Urothelium cell line (cell line): ENCODE measurements around the gene BPTF.
"Not testable (repeated sequence)": the region's sequence is repeated elsewhere in the genome, so short reads cannot be mapped to it uniquely, and the experiment has no call there.

Source experiments
- DNase-seq: peaks from one replicate; pipeline ENCODE4 v3.0.0; 2011; ENCODE audit warnings: low spot score, mixed read lengths
- FAIRE-seq: peaks from 2 replicates; lab custom pipeline; 2011; peaks lifted over from hg19 to GRCh38; lab: Jason Lieb, UNC

BPTF gene

GRCh38 chr17:67999291-67999911 is 174.1 kb downstream of the BPTF start:
- FAIRE-seq = no peak

DNA sequence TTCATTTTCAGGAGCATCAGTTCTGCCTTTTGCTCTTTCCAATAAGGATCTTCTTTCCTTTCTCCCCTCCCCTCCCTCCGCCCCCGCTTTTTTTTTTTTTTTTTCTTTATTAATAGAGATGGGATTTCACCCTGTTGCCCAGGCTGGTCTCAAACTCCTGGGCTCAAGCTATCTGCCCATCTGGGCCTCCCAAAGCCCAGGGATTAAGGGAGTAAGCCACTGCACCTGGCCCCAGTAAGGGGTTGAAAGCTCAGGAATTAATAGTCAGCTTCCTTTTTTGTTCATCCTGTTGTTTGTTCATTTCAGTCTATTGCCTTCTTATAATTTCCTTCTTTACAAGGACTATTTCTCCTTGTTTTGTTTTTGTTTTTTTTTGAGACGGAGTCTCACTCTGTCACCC is 178.9 kb downstream of the BPTF start:
- FAIRE-seq = no peak

More at GRCh38 chr17:67999291-67999911, 174.1 kb downstream of the BPTF start:
- peak; percentile 28 for DNase-seq

GRCh38 chr17:68006797-68007196 is 181.5 kb downstream of the BPTF start:
- DNase-seq = no peak
- FAIRE-seq = no peak

More for the DNA sequence above, 178.9 kb downstream of the BPTF start:
- DNase-seq = no peak

GRCh38 chr17:68011199-68011665 is 185.9 kb downstream of the BPTF start:
- DNase-seq (peak; percentile 50), FAIRE-seq (no peak)

DNA sequence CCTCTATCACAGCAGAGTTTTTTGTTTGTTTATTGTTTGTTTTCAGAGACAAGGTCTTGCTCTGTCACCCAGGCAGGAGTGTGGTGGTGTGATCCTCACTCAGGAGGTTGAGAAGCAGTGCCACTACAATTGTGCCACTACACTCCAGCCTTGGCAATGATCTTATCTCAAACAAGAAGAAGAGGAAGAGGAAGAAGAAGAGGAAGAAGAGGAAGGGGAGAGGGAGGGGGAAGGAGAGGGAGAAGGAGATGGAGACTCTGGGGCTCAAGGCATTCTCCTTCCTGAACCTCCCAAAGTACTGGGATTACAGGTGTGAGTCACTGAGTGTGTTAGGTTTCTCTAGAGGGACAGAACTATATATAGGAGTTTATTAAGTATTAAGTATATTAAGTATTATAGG is 188.1 kb downstream of the BPTF start:
- FAIRE-seq (no peak), DNase-seq (no peak)

- FAIRE-seq (no peak), DNase-seq (no peak)
Observed at GRCh38 chr17:68015081-68015723, 189.9 kb downstream of the BPTF start.

GRCh38 chr17:68016838-68017237 is 191.5 kb downstream of the BPTF start:
- DNase-seq (no peak), FAIRE-seq (no peak)

- DNase-seq, FAIRE-seq: not testable (repeated sequence)
Observed at GRCh38 chr17:68018493-68018892, 193.2 kb downstream of the BPTF start.

DNA sequence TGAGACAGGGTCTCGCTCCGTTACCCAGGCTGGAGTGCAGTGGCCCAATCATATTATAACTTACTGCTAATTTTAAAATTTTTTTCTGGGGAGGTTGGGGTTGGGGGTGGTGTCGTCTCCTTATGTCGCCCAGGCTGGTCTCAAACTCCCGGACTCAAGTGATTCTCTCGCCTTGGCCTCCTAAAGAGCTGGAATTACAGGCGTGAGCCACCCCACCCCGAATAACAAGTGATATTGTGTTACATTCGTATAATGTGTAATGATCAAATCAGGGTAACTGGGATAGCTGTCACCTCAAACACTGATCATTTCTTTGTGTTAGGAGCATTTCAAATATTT is 194.0 kb downstream of the BPTF start:
- no peak for FAIRE-seq

DNA sequence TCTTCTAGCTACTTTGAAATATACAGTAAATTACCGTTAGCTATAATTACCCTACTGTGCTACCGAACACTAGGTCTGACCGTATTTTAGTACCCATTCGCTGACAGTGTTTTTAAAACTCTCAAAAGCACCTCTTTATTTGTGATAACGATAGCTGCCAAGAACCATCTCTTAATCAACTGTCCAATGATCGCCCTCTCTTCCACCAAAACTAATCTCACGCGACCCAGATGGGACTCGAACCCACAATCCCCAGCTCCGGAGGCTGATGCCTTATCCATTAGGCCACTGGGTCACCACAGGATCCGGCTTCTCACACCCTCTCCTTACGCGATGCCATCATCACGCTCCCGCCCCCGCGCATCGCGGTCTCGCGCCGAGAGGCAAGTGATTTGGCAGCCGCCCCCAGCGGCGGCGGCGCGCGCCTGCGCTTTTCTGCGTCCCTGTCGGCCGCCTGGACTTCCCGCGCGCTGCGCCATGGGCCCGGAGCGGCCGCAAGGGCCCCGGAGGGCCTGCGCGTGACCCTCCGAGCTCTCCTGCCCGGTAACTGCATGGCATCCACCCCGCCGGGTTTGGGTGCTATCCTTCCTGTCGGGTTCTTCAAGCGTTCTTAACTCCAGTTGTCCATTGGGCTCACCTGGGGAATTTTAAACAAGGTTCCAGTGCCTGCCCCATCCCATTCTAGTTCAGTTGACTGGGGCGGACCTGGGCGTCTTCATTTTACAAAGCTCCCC is 194.5 kb downstream of the BPTF start:
- FAIRE-seq (peak; percentile 77), DNase-seq (peak; percentile 99)

More for the DNA sequence above, 194.0 kb downstream of the BPTF start:
- DNase-seq = no peak

DNA sequence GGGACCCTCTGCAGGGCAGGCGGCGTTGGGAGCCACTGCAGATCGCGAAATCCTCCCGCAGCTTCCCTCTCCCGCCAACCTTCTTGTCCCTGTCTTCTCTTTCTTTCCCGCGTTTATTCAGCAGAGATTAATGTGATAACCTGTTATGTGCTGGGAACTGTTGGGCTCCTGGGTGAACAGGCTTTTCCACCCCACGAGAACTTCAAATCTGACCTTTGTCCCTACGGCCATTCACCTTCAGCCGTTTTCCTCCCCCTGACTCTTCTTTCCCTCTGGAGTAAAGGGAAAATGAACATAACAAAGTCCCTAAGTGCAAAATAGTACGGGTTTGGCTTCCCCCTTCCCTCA is 195.1 kb downstream of the BPTF start:
- FAIRE-seq (no peak), DNase-seq (peak; percentile 53)

- not testable (repeated sequence) for FAIRE-seq, DNase-seq
Observed at GRCh38 chr17:68020791-68021190, 195.5 kb downstream of the BPTF start.

- no peak for FAIRE-seq
- no peak for DNase-seq
Observed at GRCh38 chr17:68021963-68022362, 196.7 kb downstream of the BPTF start.

DNA sequence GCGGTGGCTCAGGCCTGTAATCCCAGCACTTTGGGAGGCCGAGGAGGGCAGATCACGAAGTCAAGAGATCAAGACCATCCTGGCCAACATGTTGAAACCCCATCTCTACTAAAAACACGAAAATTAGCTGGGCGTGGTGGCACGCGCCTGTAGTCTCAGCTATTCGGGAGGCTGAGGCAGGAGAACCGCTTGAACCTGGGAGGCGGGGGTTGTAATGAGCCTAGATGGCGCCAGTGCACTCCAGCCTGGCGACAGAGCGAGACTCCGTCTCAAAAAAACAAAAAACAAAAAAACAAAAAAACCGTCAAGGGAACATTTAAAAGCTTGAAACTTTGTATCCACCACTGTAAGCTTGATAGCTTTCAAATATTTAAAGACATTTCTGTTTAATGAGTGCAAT is 197.2 kb downstream of the BPTF start:
- not testable (repeated sequence) for DNase-seq, FAIRE-seq

DNA sequence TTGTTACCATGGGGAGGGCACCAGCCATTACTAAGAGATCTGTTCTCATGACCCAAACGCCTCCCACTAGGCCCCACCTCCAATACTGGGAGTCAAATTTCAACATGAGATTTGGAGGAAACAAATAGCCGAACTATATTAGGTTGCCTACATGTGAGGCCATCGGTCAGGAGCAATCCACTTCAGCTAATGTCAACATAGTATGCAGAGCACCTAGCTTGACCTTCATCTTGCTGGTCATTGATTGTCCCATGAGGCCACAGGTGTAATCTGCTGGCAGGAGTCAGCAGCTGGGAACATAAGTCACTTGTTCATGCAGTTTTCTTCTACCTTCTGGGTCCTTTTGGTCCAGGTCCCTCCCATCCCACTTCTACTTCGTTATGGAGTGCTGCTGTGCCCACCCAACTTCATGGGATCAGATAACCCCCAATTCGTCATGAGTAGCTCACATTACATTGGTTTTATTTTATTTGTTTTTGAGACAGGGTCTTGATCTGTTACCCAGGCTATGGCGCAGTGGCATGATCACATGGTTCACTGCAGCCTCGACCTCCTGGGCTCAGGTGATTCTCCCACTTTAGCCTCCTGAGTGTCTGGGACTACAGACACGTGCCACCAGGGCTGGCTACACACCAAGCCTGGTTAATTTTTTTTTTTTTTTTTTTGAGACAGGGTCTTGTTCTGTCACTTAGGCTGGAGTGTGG is 204.4 kb downstream of the BPTF start:
- FAIRE-seq (no peak), DNase-seq (no peak)
